ENCODE data around the gene NUP62.

GRCh38 chr19:49923055-49924003 is 6.0 kb downstream of the NUP62 start:
- TF ChIP-seq CTCF (IDR thresholded peaks at IDR 0.05) (no peak), POLR2A (IDR thresholded peaks at IDR 0.05) (peak; percentile 87)

All from right lobe of liver (tissue), 4 donors.